SK-N-MC (cell line): ENCODE data around the gene IFI27L1.

ENCODE experiments used
- EZH2 ChIP-seq: fragments of 200-600 bp; sonication (generic); IDR thresholded peaks from one replicate; pipeline ENCODE4 v1.6.1; 2017; ENCODE audit warnings: antibody characterized with exemption
- POLR2AphosphoS5 ChIP-seq: IDR thresholded peaks from 2 replicates; pipeline ENCODE4 v1.6.1; 2012; ENCODE audit warnings: mild to moderate bottlenecking, low read depth, low read length, borderline replicate concordance

DNA sequence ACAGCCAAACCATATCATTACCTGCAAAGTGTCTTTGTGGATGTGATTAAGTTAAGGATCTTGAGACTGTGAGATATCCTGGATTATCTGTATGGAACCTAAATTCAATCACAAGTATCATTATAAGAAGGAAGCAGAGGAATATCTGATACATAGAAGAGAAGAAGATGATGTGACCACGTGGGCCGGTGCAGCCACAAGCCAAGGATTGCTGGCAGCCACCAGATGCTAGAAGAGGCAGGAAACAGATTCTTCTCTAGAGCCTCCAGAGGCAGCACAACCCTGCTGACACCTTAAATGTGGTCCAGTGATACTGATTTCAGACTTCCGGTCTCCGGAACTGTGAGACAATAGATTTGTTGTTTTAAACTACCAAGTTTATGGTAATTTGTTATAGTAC is 54.4 kb downstream of the IFI27L1 start:
- TF ChIP-seq EZH2 (no peak), POLR2AphosphoS5 (no peak)
